Esophagus squamous epithelium (tissue), 5 donors: ENCODE measurements around the gene PPP2R5A. TPM values are rescaled to one million over a fixed set of nuclear protein-coding genes. Genes with fewer than 3 reads are reported as not detected.

Experiments used
- DNase-seq: peaks from one replicate; lab custom pipeline; 2025; lab: John Stamatoyannopoulos, UW
- H3K27ac ChIP-seq, 4 donors: fragments of 200-600 bp; sonication (generic); one replicate each; pipeline ENCODE4 v1.5.1; 2016 to 2019; ENCODE audit warnings: mild to moderate bottlenecking in 1 of 4
- H3K27me3 ChIP-seq, 4 donors: fragments of 200-600 bp; sonication (generic); 1 replicate in 3 of 4; 2 replicates in 1 of 4; pipeline versions ENCODE4 v1.5.1 to v1.6.0; 2017 to 2021; ENCODE audit warnings: antibody characterized with exemption in 1 of 4
- H3K36me3 ChIP-seq, 3 donors: fragments of 200-600 bp; sonication (generic); one replicate each; pipeline ENCODE4 v1.5.1; 2016 to 2019
- H3K4me1 ChIP-seq, 3 donors: fragments of 200-600 bp; sonication (generic); one replicate each; pipeline ENCODE4 v1.5.1; 2017 to 2019
- H3K4me3 ChIP-seq, 4 donors: fragments of 200-600 bp; sonication (generic); 1 replicate in 3 of 4; 2 replicates in 1 of 4; pipeline ENCODE4 v1.5.1; 2016 to 2019; ENCODE audit warnings: mild to moderate bottlenecking in 2 of 4, moderate library complexity in 1 of 4
- H3K9me3 ChIP-seq, 3 donors: fragments of 200-600 bp; sonication (generic); one replicate each; pipeline ENCODE4 v1.5.1; 2016 to 2019
- CTCF ChIP-seq, 6 experiments: fragments of 450-650 bp in 4 of 6; fragments of 200-600 bp in 2 of 6; sonication (generic) in 2 of 6; IDR thresholded peaks; one replicate each; pipeline ENCODE4 v1.5.1; 2016 to 2019; ENCODE audit warnings: antibody characterized with exemption in 6 of 6, mild to moderate bottlenecking in 4 of 6, moderate library complexity in 4 of 6
- POLR2A ChIP-seq, 4 donors: fragments of 450-650 bp; IDR thresholded peaks; one replicate each; pipeline ENCODE4 v1.6.1; 2017; ENCODE audit warnings: antibody characterized with exemption in 4 of 4, mild to moderate bottlenecking in 4 of 4, moderate library complexity in 3 of 4
- WGBS, 2 donors: methylation state at CpG; one replicate each; pipeline ENCODE4 v1.1.5; 2018; 5-methylcytosine and 5-hydroxymethylcytosine counted together
- intact Hi-C: fragments of 100-400 bp; cut with DNase I; formaldehyde crosslinking; loops from one replicate; pipeline ENCODE4 v1.15.0; 2022
- total RNA-seq, 4 donors: library from RNA; depleted of rRNA; stranded (reverse); fragments of >200 nt; gene quantifications; one replicate each; pipeline ENCODE4 v1.1.0, GENCODE V29; 2016
- donor health status: DM: yes; HTN: yes; CAD: no.

PPP2R5A gene
- total RNA-seq, 4 donors from 2014 or later = 57.5 to 78.8 (median 63.7) TPM

GRCh38 chr1:212256369-212256768, 28.8 kb upstream of the PPP2R5A start:
- H3K36me3 ChIP-seq = no peaks in the 10 kb centered on the region
- H3K9me3 ChIP-seq = no peaks in the 10 kb centered on the region
- no peak for DNase-seq
- TF ChIP-seq POLR2A (IDR thresholded peaks at IDR 0.05) = no peak
- TF ChIP-seq CTCF (IDR thresholded peaks at IDR 0.05) = no peak
- intact Hi-C loops = no loop called here
- H3K4me1 ChIP-seq = peaks cover 0 to 27% (median 11%) of the 10 kb centered on the region in 3 donors
- H3K4me3 ChIP-seq = no peak overlapping the region
- no peaks in the 10 kb centered on the region for H3K27me3 ChIP-seq
- 69% methylated on average over 1 of the region's 1 CpG; no CpG with 5 or more reads in 1 of the 2 donors for WGBS, 2 donors
- no peak overlapping the region for H3K27ac ChIP-seq

GRCh38 chr1:212257157-212257556, 28.1 kb upstream of the PPP2R5A start:
- no peaks in the 10 kb centered on the region for H3K27me3 ChIP-seq
- no peak overlapping the region for H3K4me3 ChIP-seq
- DNase-seq = no peak
- TF ChIP-seq POLR2A (IDR thresholded peaks at IDR 0.05) (no peak), CTCF (IDR thresholded peaks at IDR 0.05) (no peak)
- intact Hi-C loops = no loop called here
- peaks cover 0 to 32% (median 15%) of the 10 kb centered on the region in 3 donors for H3K4me1 ChIP-seq
- no peak overlapping the region for H3K27ac ChIP-seq
- WGBS, 2 donors = 87 to 100% methylated on average over 2 to 4 of the region's 4 CpGs
- H3K9me3 ChIP-seq = no peaks in the 10 kb centered on the region
- H3K36me3 ChIP-seq = no peaks in the 10 kb centered on the region

GRCh38 chr1:212259693-212260480, 25.3 kb upstream of the PPP2R5A start:
- no peak overlapping the region for H3K4me3 ChIP-seq
- 82 to 88% methylated on average over 5 of the region's 5 CpGs for WGBS, 2 donors
- no peaks in the 10 kb centered on the region for H3K9me3 ChIP-seq
- H3K36me3 ChIP-seq = no peaks in the 10 kb centered on the region
- intact Hi-C loops = no loop called here
- peaks cover 0 to 30% (median 14%) of the 10 kb centered on the region in 3 donors for H3K4me1 ChIP-seq
- TF ChIP-seq CTCF (IDR thresholded peaks at IDR 0.05) (no peak), POLR2A (IDR thresholded peaks at IDR 0.05) (no peak)
- peak overlapping the region in 1 of 4 donors; percentile 80 for H3K27ac ChIP-seq
- H3K27me3 ChIP-seq = no peaks in the 10 kb centered on the region
- no peak for DNase-seq

GRCh38 chr1:212260557-212261355, 24.5 kb upstream of the PPP2R5A start:
- peak overlapping the region; percentile 59 to 80 (median 70) for H3K27ac ChIP-seq
- 35 to 65% methylated on average over 3 of the region's 3 CpGs for WGBS, 2 donors

More at GRCh38 chr1:212260557-212261355, 24.5 kb upstream of the PPP2R5A start:
- peaks cover 0 to 22% (median 12%) of the 10 kb centered on the region in 3 donors for H3K4me1 ChIP-seq
- H3K27me3 ChIP-seq = no peaks in the 10 kb centered on the region
- no peaks in the 10 kb centered on the region for H3K9me3 ChIP-seq
- TF ChIP-seq POLR2A (IDR thresholded peaks at IDR 0.05) = no peak
- no peak for TF ChIP-seq CTCF (IDR thresholded peaks at IDR 0.05)
- intact Hi-C loops = no loop called here
- H3K36me3 ChIP-seq = no peaks in the 10 kb centered on the region
- no peak for DNase-seq
- H3K4me3 ChIP-seq = no peak overlapping the region
